ENCODE results near the gene NCOA7.

DNA sequence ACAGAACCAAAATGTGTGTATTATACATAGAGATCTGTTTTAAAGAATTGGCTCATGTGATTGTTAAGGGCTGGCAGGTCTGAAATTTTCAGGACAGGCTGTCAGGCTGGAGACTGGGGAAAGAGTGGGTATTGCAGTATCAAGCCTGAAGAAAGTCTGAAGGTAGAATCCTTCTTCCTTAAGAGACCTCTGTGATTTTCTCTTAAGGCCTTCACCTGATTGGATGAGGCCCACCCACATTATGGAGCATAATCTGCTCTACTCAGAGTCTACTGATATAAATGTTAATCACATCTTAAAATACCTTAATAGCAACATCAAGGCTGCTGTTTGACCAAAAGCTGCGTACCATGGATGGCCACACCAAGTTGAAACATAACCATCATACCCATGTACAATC lies 122.4 kb downstream of the NCOA7 start:
- TF ChIP-seq, protein P1, sequence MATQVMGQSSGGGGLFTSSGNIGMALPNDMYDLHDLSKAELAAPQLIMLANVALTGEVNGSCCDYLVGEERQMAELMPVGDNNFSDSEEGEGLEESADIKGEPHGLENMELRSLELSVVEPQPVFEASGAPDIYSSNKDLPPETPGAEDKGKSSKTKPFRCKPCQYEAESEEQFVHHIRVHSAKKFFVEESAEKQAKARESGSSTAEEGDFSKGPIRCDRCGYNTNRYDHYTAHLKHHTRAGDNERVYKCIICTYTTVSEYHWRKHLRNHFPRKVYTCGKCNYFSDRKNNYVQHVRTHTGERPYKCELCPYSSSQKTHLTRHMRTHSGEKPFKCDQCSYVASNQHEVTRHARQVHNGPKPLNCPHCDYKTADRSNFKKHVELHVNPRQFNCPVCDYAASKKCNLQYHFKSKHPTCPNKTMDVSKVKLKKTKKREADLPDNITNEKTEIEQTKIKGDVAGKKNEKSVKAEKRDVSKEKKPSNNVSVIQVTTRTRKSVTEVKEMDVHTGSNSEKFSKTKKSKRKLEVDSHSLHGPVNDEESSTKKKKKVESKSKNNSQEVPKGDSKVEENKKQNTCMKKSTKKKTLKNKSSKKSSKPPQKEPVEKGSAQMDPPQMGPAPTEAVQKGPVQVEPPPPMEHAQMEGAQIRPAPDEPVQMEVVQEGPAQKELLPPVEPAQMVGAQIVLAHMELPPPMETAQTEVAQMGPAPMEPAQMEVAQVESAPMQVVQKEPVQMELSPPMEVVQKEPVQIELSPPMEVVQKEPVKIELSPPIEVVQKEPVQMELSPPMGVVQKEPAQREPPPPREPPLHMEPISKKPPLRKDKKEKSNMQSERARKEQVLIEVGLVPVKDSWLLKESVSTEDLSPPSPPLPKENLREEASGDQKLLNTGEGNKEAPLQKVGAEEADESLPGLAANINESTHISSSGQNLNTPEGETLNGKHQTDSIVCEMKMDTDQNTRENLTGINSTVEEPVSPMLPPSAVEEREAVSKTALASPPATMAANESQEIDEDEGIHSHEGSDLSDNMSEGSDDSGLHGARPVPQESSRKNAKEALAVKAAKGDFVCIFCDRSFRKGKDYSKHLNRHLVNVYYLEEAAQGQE (IDR thresholded peaks at IDR 0.05; ENCODE audit: borderline replicate concordance), result no peak
- TF ChIP-seq, protein P1 (CRISPR knock-in tag; IDR thresholded peaks at IDR 0.05; ENCODE audit: low read depth), result no peak
- TF ChIP-seq ATF3 (IDR thresholded peaks at IDR 0.05) (no peak), ATF3 (CRISPR knock-in tag; conservative IDR thresholded peaks at IDR 0.05) (no peak), ZBED1 (IDR thresholded peaks at IDR 0.05) (no peak), IFI16 (CRISPR knock-in tag; IDR thresholded peaks at IDR 0.05) (no peak), TAF1 (IDR thresholded peaks at IDR 0.05; ENCODE audit: control insufficient read depth, extremely low read depth, insufficient read depth, low read length, severe bottlenecking) (no peak), CTCF (IDR thresholded peaks at IDR 0.05 in 2 of 3, conservative IDR thresholded peaks at IDR 0.05 in 1 of 3; ENCODE audit: insufficient read depth in 2 of 3, low read depth in 1 of 3, low read length in 3 of 3) (no peak)
